Panc1 (cell line): ENCODE data around the gene NME3. TPM values are rescaled to one million over a fixed set of nuclear protein-coding genes. Genes with fewer than 3 reads are reported as not detected.

ENCODE experiments used
- ATAC-seq: fragments of 200-7000 bp; cut with Tn5 transposase; 2 replicates; pipeline ENCODE4 v1.9.1; 2020; ENCODE audit warnings: mild to moderate bottlenecking, moderate library complexity
- BruUV-seq: library from RNA; stranded (reverse); fragments of 400-500 nt; replicated peaks from 2 replicates; lab custom pipeline; 2021; lab: Mats Ljungman, UMichigan
- CTCF ChIA-PET: fragments of 300-600 bp; sonication (Branson Sonifier 250); formaldehyde crosslinking; loops from one replicate; lab custom pipeline; 2022; ENCODE audit warnings: antibody characterized with exemption; lab: Charles Lee
- POLR2A ChIA-PET: fragments of 300-600 bp; sonication (Branson Sonifier 250); formaldehyde crosslinking; loops from one replicate; lab custom pipeline; 2022; ENCODE audit warnings: antibody characterized with exemption; lab: Charles Lee
- DNase-seq: peaks from one replicate; pipeline ENCODE4 v3.0.0-alpha.2; 2010; ENCODE audit warnings: low read depth, low spot score
- H3K27ac ChIP-seq: 2 replicates; pipeline ENCODE4 v1.5.1; 2011; ENCODE audit warnings: mild to moderate bottlenecking, low read length, inconsistent platforms
- H3K27me3 ChIP-seq: fragments of 200-500 bp; sonication (Bioruptor generic); 2 replicates; pipeline ENCODE4 v1.6.0; 2014; ENCODE audit warnings: low read length, inconsistent platforms; ENCODE audit not compliant: control insufficient read depth, insufficient read depth
- H3K36me3 ChIP-seq: fragments of 200-500 bp; sonication (Bioruptor generic); 2 replicates; pipeline ENCODE4 v1.5.1; 2014; ENCODE audit warnings: inconsistent platforms, mild to moderate bottlenecking, low read length, moderate library complexity; ENCODE audit not compliant: control insufficient read depth, insufficient read depth
- H3K4me1 ChIP-seq: 2 replicates; pipeline ENCODE4 v1.5.1; 2011; ENCODE audit warnings: inconsistent platforms, mild to moderate bottlenecking, low read length, moderate library complexity; ENCODE audit not compliant: control insufficient read depth, insufficient read depth
- H3K4me3 ChIP-seq, 2 experiments: 2 replicates each; pipeline ENCODE4 v1.5.1; 2011 to 2012; ENCODE audit warnings: low read depth in 2 of 2, low read length in 2 of 2, mild to moderate bottlenecking in 2 of 2, inconsistent platforms in 1 of 2, moderate library complexity in 1 of 2
- H3K9me3 ChIP-seq: fragments of 200-500 bp; sonication (Bioruptor generic); 2 replicates; pipeline ENCODE4 v1.5.1; 2014; ENCODE audit warnings: low read depth, mild to moderate bottlenecking, inconsistent platforms, low read length, moderate library complexity; ENCODE audit not compliant: control insufficient read depth, insufficient read depth
- POLR2AphosphoS5 ChIP-seq: IDR thresholded peaks from 2 replicates; pipeline ENCODE4 v1.6.1; 2012; ENCODE audit warnings: mild to moderate bottlenecking, low read depth, low read length, moderate library complexity
- REST ChIP-seq, 2 experiments: IDR thresholded peaks; 2 replicates each; pipeline ENCODE4 v1.6.1; 2011 to 2012; ENCODE audit warnings: low read depth in 2 of 2, control low read depth in 1 of 2, low read length in 1 of 2, mild to moderate bottlenecking in 1 of 2, moderate library complexity in 1 of 2; ENCODE audit not compliant: insufficient read depth in 1 of 2
- SIN3A ChIP-seq: IDR thresholded peaks from 2 replicates; pipeline ENCODE4 v1.6.1; 2012; ENCODE audit warnings: low read depth, mild to moderate bottlenecking, low read length, moderate library complexity, borderline replicate concordance; ENCODE audit not compliant: insufficient read depth
- TCF7L2 ChIP-seq: IDR thresholded peaks from 2 replicates; pipeline ENCODE4 v1.6.1; 2011; ENCODE audit warnings: mild to moderate bottlenecking, low read depth, low read length, inconsistent platforms
- in situ Hi-C: cut with HindIII; loops from 2 replicates; pipeline ENCODE4 v1.10.0; 2016; ENCODE audit warnings: low sequenced_read_pairs, low pct_unique_long_range_greater_than_20kb
- intact Hi-C: fragments of 100-400 bp; cut with micrococcal nuclease; formaldehyde crosslinking; loops from one replicate; pipeline ENCODE4 v1.10.0; 2022; ENCODE audit not compliant: unreplicated experiment
- total RNA-seq: library from RNA; stranded (reverse); gene quantifications from one replicate; pipeline ENCODE4 v1.2.1, GENCODE V29; 2021; ENCODE audit not compliant: unreplicated experiment
- TF ChIP-seq, protein P1 (sequence below): fragments of 450-650 bp; IDR thresholded peaks from 2 replicates; pipeline ENCODE4 v1.5.1; 2017; ENCODE audit warnings: mild to moderate bottlenecking

The NME3 gene
- total RNA-seq, 1 experiment from 2014 or later: 117 TPM

- Histone ChIP-seq H3K36me3 (no peaks in the 10 kb centered on the region), H3K4me1 (no peaks in the 10 kb centered on the region), H3K27ac (no peak overlapping the region), H3K27me3 (no peaks in the 10 kb centered on the region), H3K9me3 (no peaks in the 10 kb centered on the region), H3K4me3 (no peak overlapping the region)
- intact Hi-C loops: no loop called here
- TF ChIP-seq REST (IDR thresholded peaks at IDR 0.05; ENCODE audit: insufficient read depth in 1 of 2, low read depth in 2 of 2, low read length in 1 of 2): no peak
- TF ChIP-seq, protein P1, sequence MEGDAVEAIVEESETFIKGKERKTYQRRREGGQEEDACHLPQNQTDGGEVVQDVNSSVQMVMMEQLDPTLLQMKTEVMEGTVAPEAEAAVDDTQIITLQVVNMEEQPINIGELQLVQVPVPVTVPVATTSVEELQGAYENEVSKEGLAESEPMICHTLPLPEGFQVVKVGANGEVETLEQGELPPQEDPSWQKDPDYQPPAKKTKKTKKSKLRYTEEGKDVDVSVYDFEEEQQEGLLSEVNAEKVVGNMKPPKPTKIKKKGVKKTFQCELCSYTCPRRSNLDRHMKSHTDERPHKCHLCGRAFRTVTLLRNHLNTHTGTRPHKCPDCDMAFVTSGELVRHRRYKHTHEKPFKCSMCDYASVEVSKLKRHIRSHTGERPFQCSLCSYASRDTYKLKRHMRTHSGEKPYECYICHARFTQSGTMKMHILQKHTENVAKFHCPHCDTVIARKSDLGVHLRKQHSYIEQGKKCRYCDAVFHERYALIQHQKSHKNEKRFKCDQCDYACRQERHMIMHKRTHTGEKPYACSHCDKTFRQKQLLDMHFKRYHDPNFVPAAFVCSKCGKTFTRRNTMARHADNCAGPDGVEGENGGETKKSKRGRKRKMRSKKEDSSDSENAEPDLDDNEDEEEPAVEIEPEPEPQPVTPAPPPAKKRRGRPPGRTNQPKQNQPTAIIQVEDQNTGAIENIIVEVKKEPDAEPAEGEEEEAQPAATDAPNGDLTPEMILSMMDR: no peak
- TF ChIP-seq POLR2AphosphoS5: no peak
- no peak for TF ChIP-seq TCF7L2
- no peak for TF ChIP-seq SIN3A
- ChIA-PET POLR2A (no interaction called here), CTCF (no interaction called here)
- no peak; the same call in 1 of the 2 replicates for ATAC-seq
- no peak for DNase-seq
- in situ Hi-C loops: no loop called here
- BruUV-seq: no TSS peak
These were observed 13.5 kb downstream of the NME3 start for GRCh38 chr16:1757714-1758461.

- DNase-seq: no peak
- POLR2A ChIA-PET: interaction anchor here (0.7 kb wide), 1 partner anchor 14 kb away, joined by 10 read pairs; no protein-coding TSS in a partner anchor
- BruUV-seq: no TSS peak
- intact Hi-C loops (no loop called here), in situ Hi-C loops (no loop called here)
- Histone ChIP-seq H3K9me3 (no peaks in the 10 kb centered on the region), H3K27me3 (no peaks in the 10 kb centered on the region), H3K4me3 (no peak overlapping the region), H3K4me1 (no peaks in the 10 kb centered on the region), H3K36me3 (0 out of 2 replicates have a peak, but pooled peaks cover 3% of the 10 kb centered on the region), H3K27ac (no peak overlapping the region)
- no peak for TF ChIP-seq TCF7L2
- TF ChIP-seq, protein P1: no peak
- no peak for TF ChIP-seq SIN3A
- CTCF ChIA-PET: no interaction called here
- no peak for ATAC-seq
These were observed 17.1 kb downstream of the NME3 start for GRCh38 chr16:1754204-1754603.
